Progenitor cell of endocrine pancreas (in vitro differentiated cells): ENCODE data around the gene SAE1. TPM values are rescaled to one million over a fixed set of nuclear protein-coding genes. Genes with fewer than 3 reads are reported as not detected.
A peak's percentile ranks its signal among the peaks of the same experiment; 100 is the strongest.

Experiments used
- DNase-seq: peaks from one replicate; pipeline ENCODE4 v3.0.0; 2021; ENCODE audit warnings: low spot score; ENCODE audit not compliant: unreplicated experiment
- H3K27ac Mint-ChIP-seq: 2 replicates; pipeline ENCODE4 v1.8.0; 2021; ENCODE audit warnings: mild to moderate bottlenecking, moderate library complexity, mixed read lengths
- H3K27me3 Mint-ChIP-seq: 2 replicates; pipeline ENCODE4 v1.8.0; 2021; ENCODE audit warnings: mixed read lengths
- H3K36me3 Mint-ChIP-seq: 2 replicates; pipeline ENCODE4 v1.8.0; 2022; ENCODE audit warnings: mixed read lengths; ENCODE audit not compliant: insufficient read depth
- H3K4me1 Mint-ChIP-seq: 2 replicates; pipeline ENCODE4 v1.8.0; 2021; ENCODE audit warnings: low read depth, mixed read lengths
- H3K4me3 Mint-ChIP-seq: 2 replicates; pipeline ENCODE4 v1.8.0; 2021; ENCODE audit warnings: low read depth, mild to moderate bottlenecking, moderate library complexity, mixed read lengths
- H3K9me3 Mint-ChIP-seq: 2 replicates; pipeline ENCODE4 v1.8.0; 2021; ENCODE audit warnings: low read depth, mixed read lengths
- CTCF ChIP-seq: fragments of 200-600 bp; sonication (generic); IDR thresholded peaks from one replicate; pipeline ENCODE4 v1.5.0; 2021; ENCODE audit warnings: antibody characterized with exemption, mild to moderate bottlenecking; ENCODE audit not compliant: unreplicated experiment
- total RNA-seq: library from RNA; stranded (reverse); gene quantifications from 2 replicates; pipeline ENCODE4 v1.2.1, GENCODE V29; 2021

The SAE1 gene
- total RNA-seq, 1 donor from 2014 or later = 173 TPM

- H3K4me1 Mint-ChIP-seq = peaks cover 59% of the 10 kb centered on the region
- H3K27ac Mint-ChIP-seq = peak overlapping the region; percentile 92
- no peak for TF ChIP-seq CTCF
- H3K36me3 Mint-ChIP-seq = peaks cover 19% of the 10 kb centered on the region
- no peak for DNase-seq
- no peaks in the 10 kb centered on the region for H3K27me3 Mint-ChIP-seq
- no peak overlapping the region for H3K4me3 Mint-ChIP-seq
- no peaks in the 10 kb centered on the region for H3K9me3 Mint-ChIP-seq
Measured at GRCh38 chr19:47096100-47096704, 34.4 kb upstream of the SAE1 start.

- Mint-ChIP-seq H3K36me3 (peaks cover 19% of the 10 kb centered on the region), H3K27ac (peak overlapping the region; percentile 92), H3K27me3 (no peaks in the 10 kb centered on the region), H3K4me3 (no peak overlapping the region), H3K9me3 (no peaks in the 10 kb centered on the region), H3K4me1 (peaks cover 59% of the 10 kb centered on the region)
- no peak for DNase-seq
- TF ChIP-seq CTCF = no peak
Measured at GRCh38 chr19:47096721-47097120, 33.9 kb upstream of the SAE1 start.

GRCh38 chr19:47097396-47098201 lies 33.0 kb upstream of the SAE1 start:
- no peak for TF ChIP-seq CTCF
- Mint-ChIP-seq H3K9me3 (no peaks in the 10 kb centered on the region), H3K4me1 (peaks cover 63% of the 10 kb centered on the region), H3K27me3 (no peaks in the 10 kb centered on the region), H3K4me3 (no peak overlapping the region), H3K27ac (peak overlapping the region; percentile 92), H3K36me3 (peaks cover 14% of the 10 kb centered on the region)
- DNase-seq = no peak

- H3K27ac Mint-ChIP-seq = peak overlapping the region; percentile 98
- H3K4me1 Mint-ChIP-seq = peaks cover 66% of the 10 kb centered on the region
- no peaks in the 10 kb centered on the region for H3K9me3 Mint-ChIP-seq
- H3K36me3 Mint-ChIP-seq = peaks cover 10% of the 10 kb centered on the region
- DNase-seq = no peak
- TF ChIP-seq CTCF = no peak
- H3K27me3 Mint-ChIP-seq = no peaks in the 10 kb centered on the region
- no peak overlapping the region for H3K4me3 Mint-ChIP-seq
Measured at GRCh38 chr19:47098608-47099007, 32.0 kb upstream of the SAE1 start.

GRCh38 chr19:47099576-47100050 lies 31.0 kb upstream of the SAE1 start:
- Mint-ChIP-seq H3K4me1 (peaks cover 57% of the 10 kb centered on the region), H3K27me3 (no peaks in the 10 kb centered on the region)

More at GRCh38 chr19:47099576-47100050, 31.0 kb upstream of the SAE1 start:
- Mint-ChIP-seq H3K9me3 (no peaks in the 10 kb centered on the region), H3K27ac (peak overlapping the region; percentile 98), H3K36me3 (peaks cover 3% of the 10 kb centered on the region), H3K4me3 (no peak overlapping the region)
- no peak for TF ChIP-seq CTCF
- no peak for DNase-seq
